Measurements from ENCODE around the gene SPOPL.
"Not testable (repeated sequence)": the region's sequence is repeated elsewhere in the genome, so short reads cannot be mapped to it uniquely, and the experiment has no call there.

Gene SPOPL

GRCh38 chr2:138494265-138494966, 7.2 kb upstream of the SPOPL start:
- no peak for DNase-seq

- no peak for DNase-seq
These were observed 6.2 kb upstream of the SPOPL start for GRCh38 chr2:138495384-138495783.

- DNase-seq, result no peak
These were observed 5.4 kb upstream of the SPOPL start for GRCh38 chr2:138496096-138496651.

GRCh38 chr2:138497294-138497693, 4.3 kb upstream of the SPOPL start:
- no peak for DNase-seq

DNA sequence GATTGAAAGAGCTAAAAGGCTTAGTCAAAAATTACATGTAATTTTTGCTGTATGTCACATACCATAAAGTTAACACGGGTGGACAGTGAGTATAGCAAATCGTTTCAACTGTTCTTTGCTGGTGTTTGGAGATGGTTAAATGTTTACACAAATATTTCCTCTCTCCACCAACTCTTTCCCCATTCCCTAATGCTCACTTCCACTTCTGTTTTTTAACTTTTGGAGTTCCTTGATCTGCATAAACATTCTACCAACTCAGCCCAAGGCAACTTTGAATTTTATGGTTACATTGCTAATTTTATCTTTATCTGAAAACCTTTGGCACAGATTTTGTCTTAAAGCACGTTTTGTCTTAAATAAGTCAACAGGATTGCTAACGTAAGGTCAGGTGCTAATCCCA, 1.9 kb upstream of the SPOPL start:
- DNase-seq, result no peak

GRCh38 chr2:138500592-138501424, 762 bp upstream of the SPOPL start:
- DNase-seq, result no peak

DNA sequence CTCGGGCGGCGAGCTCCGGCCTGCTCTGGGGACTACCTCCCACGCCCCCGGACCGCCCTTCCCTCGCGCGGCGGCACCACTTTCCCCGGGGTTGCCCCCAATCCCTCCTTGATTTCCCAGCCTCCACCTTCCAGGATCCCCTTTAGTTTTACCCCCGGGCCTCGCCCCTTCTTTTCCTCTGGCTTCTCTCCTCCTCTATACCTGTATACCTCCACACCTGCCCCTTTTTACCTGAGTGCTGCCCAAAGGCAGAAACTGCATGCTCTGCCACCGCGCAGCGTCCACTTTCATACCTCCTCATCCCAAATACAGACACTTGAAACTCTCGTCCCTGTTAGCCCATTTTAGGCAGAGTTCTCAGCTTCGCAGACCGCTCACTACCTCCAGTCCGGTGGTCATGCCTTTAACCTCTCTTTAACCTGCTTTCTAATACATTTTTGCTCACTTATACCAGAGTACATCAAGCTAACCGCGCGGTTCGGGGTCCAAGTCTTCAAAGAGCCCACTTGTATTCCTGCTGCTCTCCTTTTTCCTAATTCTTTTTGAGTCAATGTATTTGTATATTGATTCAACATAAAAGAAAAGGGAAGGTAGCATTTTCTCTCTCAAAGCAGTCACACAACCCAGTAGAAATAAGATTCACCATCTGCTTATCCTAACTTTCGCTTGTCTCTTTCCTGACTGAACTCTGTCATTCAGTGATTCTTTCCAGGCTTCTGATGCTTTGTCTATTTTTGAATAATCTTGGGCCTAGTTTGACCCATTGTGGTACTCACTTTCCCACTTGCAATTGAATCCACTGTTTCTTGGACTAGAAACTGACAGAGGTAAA, 901 bp downstream of the SPOPL start:
- peak; percentile 15 for DNase-seq

DNA sequence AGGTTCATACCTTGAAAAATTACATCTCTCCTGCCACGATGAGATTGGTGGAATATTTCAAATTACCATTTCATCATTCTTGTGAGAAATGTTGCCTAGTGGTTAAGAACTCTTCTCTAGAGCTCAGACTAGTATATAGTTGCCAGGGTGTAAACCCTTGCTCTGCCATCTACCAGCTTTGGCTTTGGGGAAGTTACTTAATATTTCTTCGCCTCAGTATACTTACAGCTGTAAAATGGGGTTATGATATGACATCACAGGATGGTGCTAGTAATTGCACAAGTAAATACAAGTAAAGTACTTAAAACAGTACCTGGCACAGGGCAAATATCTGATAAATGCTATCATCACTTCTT, 1.5 kb downstream of the SPOPL start:
- no peak for DNase-seq

- no peak for DNase-seq
These were observed 2.1 kb downstream of the SPOPL start for GRCh38 chr2:138503652-138504051.

GRCh38 chr2:138504092-138504491, 2.5 kb downstream of the SPOPL start:
- DNase-seq, result no peak

- no peak for DNase-seq
These were observed 3.1 kb downstream of the SPOPL start for GRCh38 chr2:138504546-138505235.

DNA sequence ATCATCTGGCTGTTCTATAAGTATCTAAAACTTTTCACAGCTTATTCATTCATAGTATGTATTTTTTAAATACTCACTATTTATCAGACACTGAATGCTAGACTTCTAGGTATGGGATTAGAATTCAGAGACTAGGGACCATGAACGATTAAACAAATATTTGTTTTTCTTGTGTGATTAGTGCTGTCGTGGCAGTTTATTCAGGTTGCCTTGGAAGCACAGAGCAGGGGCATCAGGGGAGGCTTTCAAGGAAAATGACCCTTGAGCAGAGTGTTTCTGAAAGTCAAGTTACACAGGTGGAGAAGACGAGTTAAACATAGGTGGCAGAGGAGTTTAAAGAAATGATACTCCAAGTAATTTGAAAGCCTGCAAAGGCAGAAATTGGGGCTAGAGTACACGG, 5.7 kb downstream of the SPOPL start:
- DNase-seq, result no peak

DNA sequence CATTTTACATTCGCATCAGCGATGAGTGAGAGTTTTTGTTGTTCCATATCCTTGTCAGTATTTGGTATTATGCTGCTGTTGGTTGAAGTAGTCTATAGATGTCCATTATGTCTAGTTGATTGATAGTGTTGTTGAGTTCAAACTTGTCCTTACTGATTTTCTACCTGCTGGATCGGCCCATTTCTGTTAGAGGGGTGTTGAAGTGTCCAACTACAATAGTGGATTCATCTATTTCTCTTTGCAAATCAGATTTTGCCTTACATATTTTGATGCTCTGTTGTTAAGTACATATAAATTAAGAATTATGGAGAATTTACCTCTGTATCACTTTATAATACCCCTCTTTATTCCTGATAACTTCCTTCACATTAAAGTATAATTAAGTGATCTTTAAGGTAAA, 8.7 kb downstream of the SPOPL start:
- DNase-seq, result no peak

DNA sequence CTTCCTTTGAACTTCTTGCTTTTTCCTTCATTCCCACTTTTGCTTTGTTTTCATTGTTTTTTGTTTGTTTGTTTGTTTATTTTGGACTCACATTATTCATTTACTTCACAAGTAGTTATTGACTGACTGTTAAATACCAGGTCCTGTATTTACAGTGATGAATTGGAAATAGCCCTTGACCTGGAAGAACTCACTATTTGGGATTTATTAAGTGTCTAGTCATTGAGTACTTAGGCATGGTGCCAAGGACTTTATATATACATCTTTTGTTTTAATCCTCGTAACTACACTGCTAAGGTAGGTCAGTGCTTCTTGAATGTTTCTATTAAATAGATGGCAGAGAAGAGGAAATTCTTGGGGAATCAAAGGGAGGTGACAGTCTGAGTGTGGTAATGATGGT, 11.1 kb downstream of the SPOPL start:
- DNase-seq, result no peak

GRCh38 chr2:138514173-138514572, 12.6 kb downstream of the SPOPL start:
- no peak for DNase-seq

DNA sequence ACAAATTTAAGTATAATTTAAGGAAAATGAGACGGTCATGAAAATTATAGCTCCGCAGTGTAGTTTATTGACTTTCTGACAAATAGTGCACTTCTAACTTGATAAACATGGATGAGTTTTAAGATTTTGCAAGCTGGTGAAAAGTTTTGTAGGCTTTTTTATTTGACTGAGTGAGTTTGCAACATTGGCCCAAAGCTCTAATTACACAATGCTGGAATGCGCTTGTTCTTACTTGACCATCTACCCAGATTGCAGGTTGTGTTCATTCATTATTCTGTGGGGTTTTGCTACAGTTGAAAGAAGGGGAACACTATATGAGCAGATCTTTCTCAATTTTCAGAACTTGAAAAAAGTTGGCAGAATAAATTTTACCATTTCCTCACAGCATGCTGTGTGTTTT, 13.5 kb downstream of the SPOPL start:
- DNase-seq, result no peak

DNA sequence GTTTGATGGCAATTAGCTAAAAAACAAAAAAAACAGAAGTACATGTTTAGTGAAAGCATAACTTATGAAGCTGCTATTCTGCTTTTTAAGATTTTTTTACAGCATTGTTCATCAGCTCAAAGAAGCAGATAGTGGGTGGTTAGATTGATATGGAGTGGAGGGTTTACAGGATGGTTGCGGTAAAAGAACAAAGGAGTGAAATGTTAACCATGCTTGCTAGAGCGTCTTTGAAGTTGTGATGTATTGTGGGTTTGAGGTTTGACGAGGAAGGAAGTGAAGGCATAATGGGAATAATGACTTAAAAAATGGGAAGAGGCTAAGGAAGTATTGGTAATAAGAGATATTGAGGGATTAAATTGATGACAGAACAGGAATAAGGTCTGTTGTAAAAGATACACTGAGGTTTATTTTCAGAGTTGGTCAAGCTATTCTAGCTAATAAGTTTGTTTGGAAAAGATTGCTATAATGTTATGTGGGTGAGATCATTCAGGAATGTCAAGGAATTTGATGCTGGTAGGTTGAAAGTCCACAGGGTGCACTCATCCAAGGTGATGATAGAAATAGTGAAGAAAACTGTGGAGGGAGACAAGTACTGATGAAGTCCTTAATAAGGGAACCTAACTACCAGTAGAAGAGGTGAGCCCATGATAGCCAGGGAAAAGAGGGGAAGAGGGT, 14.6 kb downstream of the SPOPL start:
- DNase-seq, result no peak

GRCh38 chr2:138518860-138519259, 17.3 kb downstream of the SPOPL start:
- no peak for DNase-seq

GRCh38 chr2:138521821-138522220, 20.3 kb downstream of the SPOPL start:
- DNase-seq, result no peak

GRCh38 chr2:138522556-138522955, 21.0 kb downstream of the SPOPL start:
- no peak for DNase-seq

- DNase-seq, result not testable (repeated sequence)
These were observed 21.6 kb downstream of the SPOPL start for GRCh38 chr2:138523018-138523672.

- not testable (repeated sequence) for DNase-seq
These were observed 22.1 kb downstream of the SPOPL start for GRCh38 chr2:138523673-138524042.
